Measurements from ENCODE around the gene APOBEC3G. TPM values are rescaled to one million over a fixed set of nuclear protein-coding genes. Genes with fewer than 3 reads are reported as not detected.
A peak's percentile ranks its signal among the peaks of the same experiment; 100 is the strongest.

APOBEC3G gene
- polyA plus RNA-seq, 3 donors = 33.3 to 73.6 (median 64.5) TPM

- Mint-ChIP-seq H3K27me3 (ENCODE audit: low read depth in 3 of 3) (peaks cover 0 to 5% (median 4%) of the 10 kb centered on the region in 3 donors), H3K9me3 (peaks cover 0 to 2% (median 0%) of the 10 kb centered on the region in 7 donors), H3K36me3 (no peaks in the 10 kb centered on the region), H3K4me1 (peaks cover 9% of the 10 kb centered on the region), H3K27ac (no peak overlapping the region), H3K4me3 (no peak overlapping the region)
- 88% methylated on average over 4 of the region's 5 CpGs for WGBS (ENCODE audit: insufficient coverage)
- H3K4me2 ChIP-seq (replicated peaks; ENCODE audit: extremely low read depth, low read length, poor library complexity, severe bottlenecking) = no peak overlapping the region
- H3K27ac ChIP-seq (ENCODE audit: low read depth in 1 of 2, low read length in 2 of 2) = no peak overlapping the region
- H3K4me3 ChIP-seq (replicated peaks in 1 of 3; ENCODE audit: low read depth in 2 of 3, low read length in 3 of 3) = no peak overlapping the region
- H3K36me3 ChIP-seq (replicated peaks in 1 of 2; ENCODE audit: control insufficient read depth in 1 of 2, insufficient read depth in 2 of 2, low read length in 2 of 2) = no peaks in the 10 kb centered on the region
- no peak for DNase-seq
- no peaks in the 10 kb centered on the region for H3K9me3 ChIP-seq (replicated peaks in 1 of 2; ENCODE audit: control insufficient read depth in 1 of 2, insufficient read depth in 1 of 2, low read length in 2 of 2)
- H3K27me3 ChIP-seq (ENCODE audit: control insufficient read depth in 2 of 2, insufficient read depth in 2 of 2, low read length in 2 of 2) = no peaks in the 10 kb centered on the region
- TF ChIP-seq CTCF (IDR thresholded peaks at IDR 0.05) = no peak
- intact Hi-C loops (cut with micrococcal nuclease) = loop anchor here in 1 of 2 donors (10.0 kb wide), 2 partner anchors 121 to 221 kb away; no protein-coding TSS in a partner anchor
- no peak overlapping the region for H2AFZ ChIP-seq (ENCODE audit: insufficient read depth, low read depth, low read length, poor library complexity, severe bottlenecking)
- H4K20me1 ChIP-seq (ENCODE audit: insufficient read depth, low read length) = no peaks in the 10 kb centered on the region
- peaks cover 6 to 10% of the 10 kb centered on the region in 2 donors for H3K4me1 ChIP-seq (ENCODE audit: control insufficient read depth in 1 of 2, insufficient read depth in 2 of 2, low read length in 2 of 2)
- H3K9ac ChIP-seq (ENCODE audit: insufficient read depth, low read length, poor library complexity, severe bottlenecking) = no peak overlapping the region
- no peaks in the 10 kb centered on the region for H3K79me2 ChIP-seq (ENCODE audit: insufficient read depth, low read length)
These were observed 48.5 kb downstream of the APOBEC3G start for GRCh38 chr22:39125622-39126021.

- Histone ChIP-seq H3K4me2 (replicated peaks; ENCODE audit: extremely low read depth, low read length, poor library complexity, severe bottlenecking) (no peak overlapping the region), H4K20me1 (ENCODE audit: insufficient read depth, low read length) (no peaks in the 10 kb centered on the region), H3K4me3 (replicated peaks in 1 of 3; ENCODE audit: low read depth in 2 of 3, low read length in 3 of 3) (no peak overlapping the region), H3K27ac (ENCODE audit: low read depth in 1 of 2, low read length in 2 of 2) (no peak overlapping the region), H3K4me1 (ENCODE audit: control insufficient read depth in 1 of 2, insufficient read depth in 2 of 2, low read length in 2 of 2) (peaks cover 15 to 17% of the 10 kb centered on the region in 2 donors), H3K79me2 (ENCODE audit: insufficient read depth, low read length) (no peaks in the 10 kb centered on the region), H3K9me3 (replicated peaks in 1 of 2; ENCODE audit: control insufficient read depth in 1 of 2, insufficient read depth in 1 of 2, low read length in 2 of 2) (no peaks in the 10 kb centered on the region), H3K36me3 (replicated peaks in 1 of 2; ENCODE audit: control insufficient read depth in 1 of 2, insufficient read depth in 2 of 2, low read length in 2 of 2) (no peaks in the 10 kb centered on the region), H3K9ac (ENCODE audit: insufficient read depth, low read length, poor library complexity, severe bottlenecking) (no peak overlapping the region), H2AFZ (ENCODE audit: insufficient read depth, low read depth, low read length, poor library complexity, severe bottlenecking) (no peak overlapping the region), H3K27me3 (ENCODE audit: control insufficient read depth in 2 of 2, insufficient read depth in 2 of 2, low read length in 2 of 2) (no peaks in the 10 kb centered on the region)
- peaks cover 4 to 6% of the 10 kb centered on the region in 2 donors for H3K36me3 Mint-ChIP-seq
- peaks cover 13% of the 10 kb centered on the region for H3K4me1 Mint-ChIP-seq
- peak overlapping the region in 1 of 7 donors; percentile 14 for H3K27ac Mint-ChIP-seq
- no CpG with 5 or more reads among the region's 6 CpGs for WGBS (ENCODE audit: insufficient coverage)
- no peak for DNase-seq
- H3K27me3 Mint-ChIP-seq (ENCODE audit: low read depth in 3 of 3) = peaks cover 0 to 4% (median 2%) of the 10 kb centered on the region in 3 donors
- H3K4me3 Mint-ChIP-seq = no peak overlapping the region
- intact Hi-C loops (cut with micrococcal nuclease) = loop anchor here in 1 of 2 donors (10.0 kb wide), 2 partner anchors 124 to 224 kb away; no protein-coding TSS in a partner anchor
- peaks cover 0 to 2% (median 0%) of the 10 kb centered on the region in 7 donors for H3K9me3 Mint-ChIP-seq
- TF ChIP-seq CTCF (IDR thresholded peaks at IDR 0.05) = no peak
These were observed 51.4 kb downstream of the APOBEC3G start for GRCh38 chr22:39128508-39128907.
